ENCODE data around the gene IL2RA.
"Not testable (repeated sequence)": the region's sequence is repeated elsewhere in the genome, so short reads cannot be mapped to it uniquely, and the experiment has no call there.

DNA sequence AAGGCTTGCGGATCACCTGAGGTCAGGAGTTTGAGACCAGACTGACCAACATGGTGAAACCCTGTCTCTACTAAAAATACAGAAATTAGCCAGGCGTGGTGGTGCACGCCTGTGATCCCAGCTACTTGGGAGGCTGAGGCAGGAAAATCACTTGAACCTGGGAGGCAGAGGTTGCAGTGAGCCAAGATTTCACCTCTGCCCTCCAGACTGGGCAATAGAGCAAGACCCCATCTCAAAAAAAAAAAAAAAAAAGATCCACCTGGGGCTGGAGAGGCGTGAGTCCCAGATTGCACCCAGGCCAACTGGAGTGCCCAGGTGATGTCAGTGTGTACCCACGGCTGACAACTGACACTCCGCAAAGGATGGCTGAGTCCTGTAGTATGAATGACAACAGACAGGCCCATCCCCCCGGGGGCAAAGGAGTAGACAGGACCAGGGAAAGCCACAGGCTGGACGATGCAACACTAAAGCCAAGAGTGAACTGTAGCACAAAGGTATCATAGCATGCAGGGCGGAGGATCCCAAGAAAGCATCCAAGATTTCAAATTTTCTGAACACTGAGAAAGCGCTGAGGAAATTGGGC, 99.7 kb downstream of the IL2RA start:
- TF ChIP-seq, protein P1, sequence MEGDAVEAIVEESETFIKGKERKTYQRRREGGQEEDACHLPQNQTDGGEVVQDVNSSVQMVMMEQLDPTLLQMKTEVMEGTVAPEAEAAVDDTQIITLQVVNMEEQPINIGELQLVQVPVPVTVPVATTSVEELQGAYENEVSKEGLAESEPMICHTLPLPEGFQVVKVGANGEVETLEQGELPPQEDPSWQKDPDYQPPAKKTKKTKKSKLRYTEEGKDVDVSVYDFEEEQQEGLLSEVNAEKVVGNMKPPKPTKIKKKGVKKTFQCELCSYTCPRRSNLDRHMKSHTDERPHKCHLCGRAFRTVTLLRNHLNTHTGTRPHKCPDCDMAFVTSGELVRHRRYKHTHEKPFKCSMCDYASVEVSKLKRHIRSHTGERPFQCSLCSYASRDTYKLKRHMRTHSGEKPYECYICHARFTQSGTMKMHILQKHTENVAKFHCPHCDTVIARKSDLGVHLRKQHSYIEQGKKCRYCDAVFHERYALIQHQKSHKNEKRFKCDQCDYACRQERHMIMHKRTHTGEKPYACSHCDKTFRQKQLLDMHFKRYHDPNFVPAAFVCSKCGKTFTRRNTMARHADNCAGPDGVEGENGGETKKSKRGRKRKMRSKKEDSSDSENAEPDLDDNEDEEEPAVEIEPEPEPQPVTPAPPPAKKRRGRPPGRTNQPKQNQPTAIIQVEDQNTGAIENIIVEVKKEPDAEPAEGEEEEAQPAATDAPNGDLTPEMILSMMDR (IDR thresholded peaks at IDR 0.05): not testable (repeated sequence)
- TF ChIP-seq POLR2A (IDR thresholded peaks at IDR 0.05): not testable (repeated sequence)

Data from Peyer's patch (tissue), 4 donors.